Cardiac fibroblast (primary cell): Measurements from ENCODE around the gene GPC6.

Source experiments
- DNase-seq, 2 donors: peaks; one replicate each; pipeline versions ENCODE4 v3.0.0 to v3.0.0-alpha.2; 2010; ENCODE audit warnings: low read depth in 2 of 2
- H3K4me3 ChIP-seq, 2 donors: replicated peaks in 1 of 2; 1 replicate in 1 of 2; 2 replicates in 1 of 2; pipeline ENCODE4 v1.5.1; 2011; ENCODE audit warnings: low read depth in 2 of 2, low read length in 2 of 2, mild to moderate bottlenecking in 2 of 2, moderate library complexity in 1 of 2
- TF ChIP-seq, protein P1 (sequence below): IDR thresholded peaks from one replicate; pipeline ENCODE4 v1.5.1; 2011; ENCODE audit warnings: low read depth, mild to moderate bottlenecking, low read length, inconsistent platforms

GPC6 gene

DNA sequence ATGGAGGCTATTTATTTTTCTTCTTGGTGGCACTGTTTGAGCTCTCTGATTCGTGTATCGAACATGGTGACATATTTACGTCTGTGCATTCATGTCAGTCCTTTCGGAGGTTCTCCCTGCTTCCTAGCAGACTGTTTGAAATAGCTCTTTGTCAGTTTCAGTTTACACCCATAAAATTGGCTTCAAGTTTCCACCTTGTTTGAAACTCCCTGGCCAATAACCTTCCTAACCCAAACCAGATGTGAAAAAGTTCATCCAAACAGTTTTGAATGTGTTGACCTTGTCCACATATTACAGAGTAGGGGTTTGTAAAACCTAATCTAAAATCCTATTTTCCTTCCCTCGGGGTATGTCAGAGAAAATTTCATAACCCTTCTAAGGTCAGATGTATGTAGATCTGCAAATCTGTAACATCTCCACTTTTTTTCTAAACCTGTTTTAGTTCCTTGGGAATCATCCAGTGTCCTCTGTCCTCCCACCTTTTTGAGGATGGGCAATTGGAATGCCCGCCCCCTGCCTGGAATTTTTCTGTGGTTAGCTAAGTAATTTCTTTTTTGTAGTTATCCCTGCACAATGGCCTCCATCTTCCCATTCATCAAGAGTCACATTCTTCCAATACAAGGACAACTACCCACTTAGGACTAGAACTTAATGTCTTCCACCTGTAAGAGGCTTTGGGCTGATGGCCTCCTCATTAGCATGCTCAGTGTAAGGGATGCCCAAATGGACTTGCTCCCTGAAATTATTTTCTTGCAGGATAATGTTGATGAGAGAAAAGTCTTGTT is 499.8 kb downstream of the GPC6 start:
- no peak for DNase-seq
- TF ChIP-seq, protein P1, sequence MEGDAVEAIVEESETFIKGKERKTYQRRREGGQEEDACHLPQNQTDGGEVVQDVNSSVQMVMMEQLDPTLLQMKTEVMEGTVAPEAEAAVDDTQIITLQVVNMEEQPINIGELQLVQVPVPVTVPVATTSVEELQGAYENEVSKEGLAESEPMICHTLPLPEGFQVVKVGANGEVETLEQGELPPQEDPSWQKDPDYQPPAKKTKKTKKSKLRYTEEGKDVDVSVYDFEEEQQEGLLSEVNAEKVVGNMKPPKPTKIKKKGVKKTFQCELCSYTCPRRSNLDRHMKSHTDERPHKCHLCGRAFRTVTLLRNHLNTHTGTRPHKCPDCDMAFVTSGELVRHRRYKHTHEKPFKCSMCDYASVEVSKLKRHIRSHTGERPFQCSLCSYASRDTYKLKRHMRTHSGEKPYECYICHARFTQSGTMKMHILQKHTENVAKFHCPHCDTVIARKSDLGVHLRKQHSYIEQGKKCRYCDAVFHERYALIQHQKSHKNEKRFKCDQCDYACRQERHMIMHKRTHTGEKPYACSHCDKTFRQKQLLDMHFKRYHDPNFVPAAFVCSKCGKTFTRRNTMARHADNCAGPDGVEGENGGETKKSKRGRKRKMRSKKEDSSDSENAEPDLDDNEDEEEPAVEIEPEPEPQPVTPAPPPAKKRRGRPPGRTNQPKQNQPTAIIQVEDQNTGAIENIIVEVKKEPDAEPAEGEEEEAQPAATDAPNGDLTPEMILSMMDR: no peak
- no peak overlapping the region for H3K4me3 ChIP-seq

GRCh38 chr13:93727211-93728141 is 500.9 kb downstream of the GPC6 start:
- no peak for DNase-seq
- TF ChIP-seq, protein P1: no peak
- H3K4me3 ChIP-seq: no peak overlapping the region

GRCh38 chr13:93729383-93729782 is 502.8 kb downstream of the GPC6 start:
- no peak overlapping the region for H3K4me3 ChIP-seq
- TF ChIP-seq, protein P1: no peak
- DNase-seq: no peak

GRCh38 chr13:93730780-93731179 is 504.2 kb downstream of the GPC6 start:
- TF ChIP-seq, protein P1: no peak
- DNase-seq: peak in 1 of 2 donors; percentile 68
- H3K4me3 ChIP-seq: no peak overlapping the region

GRCh38 chr13:93732186-93732585 is 505.6 kb downstream of the GPC6 start:
- TF ChIP-seq, protein P1: no peak
- H3K4me3 ChIP-seq: no peak overlapping the region
- no peak for DNase-seq

DNA sequence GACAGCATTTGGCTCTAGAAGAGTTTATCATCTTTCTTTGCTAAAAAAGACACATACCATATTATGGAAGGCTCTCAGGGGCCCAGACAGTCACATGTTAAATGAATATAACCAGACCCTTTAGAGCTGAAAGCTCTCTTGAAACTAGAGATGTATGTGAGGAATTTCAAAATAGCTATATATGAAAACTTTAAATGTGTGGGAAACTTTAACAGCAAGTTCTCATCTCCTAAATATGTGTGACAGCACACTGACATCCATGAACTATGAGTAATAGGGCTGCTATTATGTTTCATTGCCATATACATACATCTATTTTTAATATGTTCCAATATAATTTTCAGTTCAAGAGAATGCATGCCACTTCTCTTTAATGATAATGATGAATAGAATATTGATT is 509.5 kb downstream of the GPC6 start:
- no peak overlapping the region for H3K4me3 ChIP-seq
- TF ChIP-seq, protein P1: no peak
- peak; percentile 39 to 62 for DNase-seq
